ENCODE results near the gene SLC29A1. TPM values are rescaled to one million over a fixed set of nuclear protein-coding genes. Genes with fewer than 3 reads are reported as not detected.

The SLC29A1 gene
- polyA plus RNA-seq, 3 donors, result 33.0 to 34.2 (median 33.0) TPM

GRCh38 chr6:44264154-44265006 is 41.0 kb downstream of the SLC29A1 start:
- DNase-seq (ENCODE audit: low read depth in 3 of 3, low spot score in 2 of 3), result no peak

GRCh38 chr6:44265007-44265721 is 41.8 kb downstream of the SLC29A1 start, which contains the start of gene NFKBIE:
Gene NFKBIE, minus strand, starts transcription at chr6:44265551. Its CDS starts 205 bp downstream, at chr6:44265346.
- peak in 2 of 3 donors; percentile 83 to 88 for DNase-seq (ENCODE audit: low read depth in 3 of 3, low spot score in 2 of 3)

- no peak for DNase-seq (ENCODE audit: low read depth in 3 of 3, low spot score in 2 of 3)
Measured at GRCh38 chr6:44265722-44266233, 42.4 kb downstream of the SLC29A1 start.

DNA sequence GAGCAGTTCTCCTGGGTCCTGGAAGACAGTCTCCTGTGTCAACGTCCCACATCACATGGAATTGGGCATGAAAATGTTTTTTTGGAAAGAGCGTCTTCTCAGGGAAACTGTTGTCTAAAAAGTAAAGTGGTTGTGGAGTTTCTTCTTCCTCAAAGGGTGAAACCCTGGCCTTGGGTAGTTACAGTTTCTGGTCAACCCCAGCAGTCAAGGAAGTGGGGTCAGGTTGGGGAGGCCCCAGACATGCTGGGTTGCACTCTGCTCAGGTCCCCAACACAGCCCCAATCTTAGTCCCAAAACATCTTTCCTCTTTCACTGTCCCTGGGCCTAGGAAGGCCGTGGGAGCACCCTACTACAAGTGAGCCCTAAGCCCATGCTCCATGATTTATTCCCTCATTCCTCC is 43.0 kb downstream of the SLC29A1 start:
- DNase-seq (ENCODE audit: low read depth in 3 of 3, low spot score in 2 of 3), result no peak

DNA sequence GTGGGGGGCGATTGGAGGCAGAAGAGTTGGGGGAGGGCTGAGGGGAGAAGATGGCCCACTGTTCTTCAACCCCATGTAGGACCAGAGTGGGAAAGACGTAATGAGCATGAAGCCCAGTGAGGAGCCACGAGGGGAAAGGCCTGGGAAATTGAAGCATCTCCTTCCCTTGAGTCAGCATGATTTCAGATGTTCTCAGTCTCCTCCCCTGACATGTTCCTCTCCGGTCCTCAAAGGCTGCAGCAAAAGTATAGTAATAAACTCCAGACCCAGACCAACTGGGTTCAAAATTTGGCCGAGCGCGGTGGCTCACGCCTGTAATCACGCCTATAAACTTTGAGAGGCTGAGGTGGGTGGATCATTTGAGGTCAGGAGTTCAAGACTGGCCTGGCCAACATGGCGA is 43.9 kb downstream of the SLC29A1 start:
- no peak for DNase-seq (ENCODE audit: low read depth in 3 of 3, low spot score in 2 of 3)

DNA sequence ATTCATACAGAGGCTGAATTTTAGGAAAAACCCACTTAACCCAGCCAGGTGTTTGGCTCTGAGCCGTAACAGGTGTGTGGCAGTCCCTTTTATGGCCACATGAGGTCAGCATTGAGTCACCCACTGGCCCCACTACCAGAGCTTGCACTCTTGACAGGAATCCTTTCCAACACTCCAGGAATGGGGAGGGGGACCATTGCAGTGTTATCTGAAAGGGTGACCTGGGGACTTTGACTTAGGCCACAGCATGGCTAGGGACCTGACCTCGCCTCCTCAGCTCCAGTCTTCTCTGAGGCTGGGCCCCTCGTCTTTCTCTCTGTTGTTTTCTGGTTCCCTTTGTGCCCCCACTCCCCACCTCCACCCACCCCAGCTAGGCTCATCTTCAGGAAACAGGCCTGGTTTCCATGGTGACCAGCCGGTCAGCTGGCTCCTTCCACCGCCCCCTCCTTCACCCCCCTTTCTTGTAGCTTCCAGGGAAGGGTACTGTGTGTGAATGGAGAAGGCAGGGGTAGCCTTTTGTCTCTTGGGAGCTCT is 44.8 kb downstream of the SLC29A1 start:
- DNase-seq (ENCODE audit: low read depth in 3 of 3, low spot score in 2 of 3), result no peak

- no peak for DNase-seq (ENCODE audit: low read depth in 3 of 3, low spot score in 2 of 3)
Measured at GRCh38 chr6:44269178-44269920, 46.0 kb downstream of the SLC29A1 start.

DNA sequence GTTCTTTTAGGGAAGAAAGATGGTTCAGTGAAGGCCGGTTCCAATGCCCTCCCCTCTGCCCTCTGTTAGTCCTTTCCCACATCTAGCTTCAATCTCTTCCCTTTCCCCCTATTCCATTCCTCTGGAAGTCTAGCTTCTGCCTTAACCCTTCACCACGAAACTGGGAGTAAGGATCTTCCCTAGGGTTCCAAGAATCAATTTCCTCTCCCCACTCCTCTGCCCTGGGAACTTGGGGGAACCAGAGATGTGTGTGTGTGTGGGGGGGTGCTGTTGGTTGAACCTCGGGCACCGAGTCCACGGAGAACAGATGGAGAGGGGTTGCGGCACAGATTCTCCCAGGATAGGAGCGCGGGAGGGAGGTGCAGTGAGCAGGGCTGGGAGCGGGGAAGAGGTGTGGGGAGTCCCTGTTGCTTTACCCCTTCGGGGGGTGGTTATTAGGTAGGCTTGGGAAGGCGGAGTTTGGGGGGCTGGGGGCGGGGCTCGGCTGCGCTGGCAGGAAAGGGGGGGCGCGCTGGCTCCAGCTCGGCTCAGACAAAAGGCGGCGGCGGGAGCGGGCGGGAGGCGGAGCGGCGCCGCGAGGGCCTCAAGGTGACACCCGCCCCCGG is 46.6 kb downstream of the SLC29A1 start, which contains the start of gene TMEM151B:
TSS of gene TMEM151B (plus strand) at position 530 of the 605 bp plus-strand sequence. CDS start 293 bp downstream, outside the sequence.
- DNase-seq (ENCODE audit: low read depth in 3 of 3, low spot score in 2 of 3), result no peak

DNA sequence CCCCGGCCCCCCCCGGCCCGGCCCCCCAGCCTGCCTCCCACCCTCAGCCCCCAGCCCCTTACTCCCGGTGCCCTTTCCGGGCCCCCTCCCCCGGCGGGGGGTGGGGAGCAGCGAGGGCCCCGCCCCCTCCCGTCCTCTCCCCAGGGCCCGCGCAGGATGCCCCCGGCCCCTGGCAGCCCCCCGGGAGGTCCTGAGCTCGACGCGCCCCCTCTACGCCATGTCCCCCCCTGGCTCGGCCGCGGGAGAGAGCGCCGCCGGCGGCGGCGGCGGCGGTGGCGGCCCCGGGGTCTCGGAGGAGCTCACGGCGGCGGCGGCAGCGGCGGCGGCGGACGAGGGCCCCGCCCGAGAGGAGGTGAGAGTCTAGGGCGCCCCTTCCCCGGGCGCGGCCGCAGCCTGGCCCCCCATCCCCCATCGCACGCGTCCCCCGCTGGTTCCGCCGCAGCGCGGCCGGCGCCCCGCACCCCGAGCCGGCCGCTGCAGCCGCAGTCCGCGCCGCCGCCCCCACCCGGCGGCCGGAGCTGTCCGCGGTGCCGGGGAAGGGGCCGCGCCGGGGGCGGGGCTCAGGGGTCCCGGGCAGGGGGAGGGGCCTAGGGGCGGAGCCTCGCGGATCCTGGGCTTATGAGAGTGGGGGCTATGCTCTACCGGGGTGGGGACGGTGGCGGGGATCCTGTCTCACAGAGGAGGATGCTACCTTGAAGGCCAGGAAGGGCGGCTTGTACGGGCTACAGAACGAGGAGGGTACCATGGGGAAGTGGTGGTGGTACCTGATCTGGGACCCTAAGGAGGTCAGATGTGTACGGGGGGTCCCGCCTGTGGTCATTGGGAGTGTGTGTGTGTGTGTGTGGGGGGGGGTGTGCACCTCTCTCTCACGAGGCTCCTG is 47.4 kb downstream of the SLC29A1 start:
- no peak for DNase-seq (ENCODE audit: low read depth in 3 of 3, low spot score in 2 of 3)

GRCh38 chr6:44271406-44271723 is 48.0 kb downstream of the SLC29A1 start:
- no peak for DNase-seq (ENCODE audit: low read depth in 3 of 3, low spot score in 2 of 3)

DNA sequence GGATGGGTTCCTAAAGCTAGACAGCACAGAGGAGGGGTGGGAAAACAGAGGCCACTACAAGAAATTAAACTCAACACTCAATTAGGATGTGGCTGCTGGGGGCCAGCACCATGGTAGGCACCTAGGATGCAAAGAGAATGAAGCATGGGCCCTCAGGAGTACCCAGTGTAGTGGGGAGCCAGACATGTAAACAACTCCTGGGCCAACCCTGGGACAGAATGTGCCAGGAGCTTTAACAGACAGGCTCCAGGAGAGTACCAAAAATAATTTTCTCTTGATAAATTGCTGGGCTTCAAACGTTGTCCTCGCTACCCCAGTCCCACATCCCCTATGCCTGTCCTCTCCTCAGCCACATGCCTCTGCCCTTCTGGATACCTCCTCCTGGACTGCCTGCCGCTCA is 48.5 kb downstream of the SLC29A1 start:
- DNase-seq (ENCODE audit: low read depth in 3 of 3, low spot score in 2 of 3), result no peak

DNA sequence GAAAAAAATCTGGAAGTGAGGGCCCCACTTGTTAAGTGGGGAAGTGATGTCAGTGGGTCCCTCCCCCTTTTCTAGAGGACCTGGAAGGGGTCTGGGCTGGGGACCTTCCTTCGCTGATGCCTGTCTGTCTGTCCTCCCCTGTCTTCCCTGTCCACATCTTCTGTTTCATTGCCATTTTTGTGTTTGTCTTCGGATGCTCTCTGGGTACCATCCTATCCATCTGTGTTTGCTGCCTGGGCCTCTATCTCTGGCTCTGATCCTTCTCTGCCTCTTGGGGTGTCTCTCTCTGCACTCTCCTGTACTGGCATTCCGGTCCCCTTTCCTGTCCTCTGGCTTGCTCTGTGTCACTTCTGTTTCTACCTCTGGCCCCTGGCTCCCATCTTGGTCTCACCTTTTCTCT is 49.1 kb downstream of the SLC29A1 start:
- DNase-seq (ENCODE audit: low read depth in 3 of 3, low spot score in 2 of 3), result no peak

GRCh38 chr6:44272999-44273566 is 49.7 kb downstream of the SLC29A1 start:
- DNase-seq (ENCODE audit: low read depth in 3 of 3, low spot score in 2 of 3), result no peak

- DNase-seq (ENCODE audit: low read depth in 3 of 3, low spot score in 2 of 3), result no peak
Measured at GRCh38 chr6:44273617-44274016, 50.2 kb downstream of the SLC29A1 start.

- DNase-seq (ENCODE audit: low read depth in 3 of 3, low spot score in 2 of 3), result no peak
Measured at GRCh38 chr6:44275271-44275748, 51.9 kb downstream of the SLC29A1 start.

- no peak for DNase-seq (ENCODE audit: low read depth in 3 of 3, low spot score in 2 of 3)
Measured at GRCh38 chr6:44275749-44276648, 52.6 kb downstream of the SLC29A1 start.

- no peak for DNase-seq (ENCODE audit: low read depth in 3 of 3, low spot score in 2 of 3)
Measured at GRCh38 chr6:44276667-44277640, 53.6 kb downstream of the SLC29A1 start.

All from right renal cortex interstitium (tissue), 3 donors.